NCI-H510A (cell line): ENCODE data around the gene AP4B1.

Experiments used
- DNase-seq: peaks from one replicate; lab custom pipeline; 2025; lab: John Stamatoyannopoulos, UW

Gene AP4B1

GRCh38 chr1:113895098-113895497, 9.5 kb downstream of the AP4B1 start:
- DNase-seq, result no peak

DNA sequence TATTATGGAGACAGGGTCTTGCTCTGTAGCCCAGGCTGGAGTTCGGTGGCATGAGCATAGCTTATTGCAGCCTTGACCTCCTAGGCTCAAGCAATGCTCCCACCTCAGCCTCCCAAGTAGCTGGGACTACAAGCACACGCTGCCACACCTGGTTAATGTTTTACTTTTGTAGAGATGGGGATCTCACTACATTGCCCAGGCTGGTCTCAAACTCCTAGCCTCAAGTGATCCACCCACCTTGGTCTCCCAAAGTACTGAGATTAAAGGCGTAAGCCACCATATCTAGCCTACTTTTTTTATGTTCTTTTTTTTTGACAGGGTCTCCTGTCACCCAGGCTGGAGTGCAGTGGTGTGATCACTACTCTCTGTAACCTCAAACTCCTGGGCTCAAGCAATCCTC, 11.3 kb downstream of the AP4B1 start:
- no peak for DNase-seq

DNA sequence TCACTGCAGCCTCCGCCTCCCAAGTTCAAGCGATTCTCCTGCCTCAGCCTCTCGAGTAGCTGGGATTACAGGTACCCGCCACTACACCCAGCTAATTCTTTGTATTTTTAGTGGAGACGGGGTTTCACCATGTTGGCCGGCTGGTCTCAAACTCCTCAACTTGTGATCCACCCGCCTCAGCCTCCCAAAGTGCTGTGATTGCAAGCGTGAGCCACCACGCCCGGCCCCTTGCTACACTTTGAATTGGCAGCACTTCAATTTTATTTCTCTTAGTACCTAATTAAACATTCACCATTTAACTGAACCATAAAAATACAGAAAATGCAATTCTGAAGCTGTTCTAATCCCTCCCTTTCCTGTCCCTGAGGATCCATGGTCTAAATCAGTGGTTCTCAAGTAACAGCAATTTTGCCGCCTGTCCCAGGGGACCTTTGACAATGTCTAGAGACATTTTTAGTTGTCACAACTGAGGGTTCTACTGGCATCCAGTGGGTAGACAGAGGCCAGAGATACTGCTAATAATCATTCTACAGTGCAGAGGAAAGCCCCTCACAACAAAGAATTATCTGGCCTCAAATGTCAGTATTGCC, 12.9 kb downstream of the AP4B1 start:
- DNase-seq, result no peak

DNA sequence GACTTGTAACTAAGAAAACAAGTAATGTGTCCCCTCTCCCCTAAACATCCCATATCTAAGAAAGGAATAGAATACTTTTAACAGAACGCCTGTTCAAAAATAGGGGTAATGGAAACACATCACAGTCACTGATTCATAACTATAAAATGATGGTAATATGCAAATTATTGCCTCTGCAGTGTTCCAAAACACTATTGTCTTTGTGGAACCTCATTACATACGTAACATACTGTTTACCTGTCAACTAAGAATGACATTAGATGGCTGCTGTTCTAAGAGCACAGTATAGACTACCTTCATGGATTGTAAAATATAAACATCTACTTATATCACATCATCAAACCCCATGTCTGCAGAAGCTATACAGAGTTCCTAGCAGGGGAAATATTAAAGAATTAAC, 13.8 kb downstream of the AP4B1 start:
- no peak for DNase-seq

- no peak for DNase-seq
Measured at GRCh38 chr1:113887402-113888175, 17.0 kb downstream of the AP4B1 start, which contains the start of gene BCL2L15. TSS of gene BCL2L15 (minus strand) at chr1:113887581. CDS start at chr1:113887375, 206 bp downstream.

- no peak for DNase-seq
Measured at GRCh38 chr1:113886417-113887401, 17.9 kb downstream of the AP4B1 start.

GRCh38 chr1:113881661-113882060, 22.9 kb downstream of the AP4B1 start:
- no peak for DNase-seq

DNA sequence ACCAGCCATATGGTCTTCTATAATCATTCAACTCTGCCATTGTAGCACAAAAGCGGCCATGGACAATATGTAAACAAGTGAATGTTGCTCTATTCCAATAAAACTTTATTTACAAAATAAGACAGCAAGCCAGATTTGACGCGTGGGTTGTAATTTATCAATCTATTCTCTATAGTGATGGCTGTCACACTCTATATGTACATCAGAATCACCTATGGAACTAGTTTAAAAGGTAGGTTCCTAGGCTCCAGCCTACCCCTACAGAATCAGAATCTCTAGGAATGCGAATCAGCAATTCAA, 24.9 kb downstream of the AP4B1 start:
- no peak for DNase-seq

- no peak for DNase-seq
Measured at GRCh38 chr1:113876176-113876575, 28.4 kb downstream of the AP4B1 start.

DNA sequence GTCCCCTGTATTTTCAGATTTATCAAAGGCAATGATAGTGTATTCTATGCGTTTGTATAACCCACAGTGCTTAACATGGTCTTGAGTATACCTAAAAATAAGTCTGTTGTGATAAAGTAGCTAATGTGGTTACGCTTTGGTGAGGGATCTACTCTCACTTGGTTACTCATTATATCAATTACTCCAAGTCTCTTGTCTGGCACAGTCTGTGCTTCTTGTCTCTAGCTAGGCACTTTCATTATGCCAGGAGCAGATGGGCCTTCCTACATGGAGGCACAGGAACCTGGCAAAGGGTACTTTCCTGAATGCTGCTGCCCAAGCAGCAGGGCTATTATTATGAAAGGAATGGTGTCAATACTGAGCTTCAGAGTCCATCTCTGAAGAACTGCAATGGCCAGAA, 28.9 kb downstream of the AP4B1 start:
- DNase-seq, result no peak

GRCh38 chr1:113874012-113874879, 30.4 kb downstream of the AP4B1 start:
- DNase-seq, result no peak

GRCh38 chr1:113872219-113872935, 32.2 kb downstream of the AP4B1 start:
- no peak for DNase-seq

DNA sequence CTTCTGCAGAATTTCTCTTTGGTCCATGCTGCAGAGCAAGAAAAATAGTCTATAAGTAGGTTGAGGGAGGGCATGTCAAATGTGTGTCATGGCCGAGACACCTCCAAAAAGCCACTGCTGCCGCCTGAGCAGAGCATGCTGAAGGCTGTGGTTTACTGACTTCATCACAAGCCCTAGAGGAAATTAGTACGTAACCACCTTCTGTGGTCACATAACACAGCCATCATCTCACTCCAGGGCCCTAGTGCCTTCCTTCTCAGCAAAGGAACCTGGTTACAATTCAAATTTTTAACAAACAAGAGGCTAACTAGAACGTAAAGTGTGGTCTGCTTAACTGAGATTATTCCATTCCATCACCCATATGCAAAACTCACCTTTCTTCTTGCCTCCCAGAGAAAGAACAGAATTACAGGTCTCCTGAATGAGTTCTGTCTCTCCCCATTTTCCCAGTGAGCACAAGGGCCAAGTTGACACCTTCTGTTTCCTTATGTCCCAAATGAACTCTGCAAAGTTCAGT, 32.9 kb downstream of the AP4B1 start, which contains the start of gene PTPN22:
Gene PTPN22, minus strand, starts transcription at position 116 of the 517 bp plus-strand sequence.
- DNase-seq, result no peak

GRCh38 chr1:113870778-113871177, 33.8 kb downstream of the AP4B1 start:
- DNase-seq, result no peak

- DNase-seq, result no peak
Measured at GRCh38 chr1:113868387-113869083, 36.1 kb downstream of the AP4B1 start.

DNA sequence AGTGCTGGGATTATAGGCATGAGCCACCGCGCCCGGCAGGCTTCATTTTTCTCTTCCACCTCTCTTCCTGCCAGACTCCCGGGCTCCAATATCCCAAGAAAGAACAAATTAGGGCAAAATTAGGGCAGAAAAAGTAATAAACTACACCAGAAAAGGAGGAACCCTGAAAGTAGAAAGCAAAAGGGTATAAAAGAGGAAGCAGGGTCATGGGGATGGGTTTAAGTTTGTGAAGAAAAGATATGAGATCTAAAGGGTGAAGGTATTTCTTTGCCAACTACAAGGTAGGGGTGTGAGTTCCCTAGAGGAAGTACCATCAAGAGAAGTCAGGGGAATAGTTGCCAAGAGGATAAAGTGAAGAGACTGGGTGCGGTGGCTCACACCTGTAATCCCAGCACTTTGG, 43.0 kb downstream of the AP4B1 start:
- DNase-seq, result no peak

DNA sequence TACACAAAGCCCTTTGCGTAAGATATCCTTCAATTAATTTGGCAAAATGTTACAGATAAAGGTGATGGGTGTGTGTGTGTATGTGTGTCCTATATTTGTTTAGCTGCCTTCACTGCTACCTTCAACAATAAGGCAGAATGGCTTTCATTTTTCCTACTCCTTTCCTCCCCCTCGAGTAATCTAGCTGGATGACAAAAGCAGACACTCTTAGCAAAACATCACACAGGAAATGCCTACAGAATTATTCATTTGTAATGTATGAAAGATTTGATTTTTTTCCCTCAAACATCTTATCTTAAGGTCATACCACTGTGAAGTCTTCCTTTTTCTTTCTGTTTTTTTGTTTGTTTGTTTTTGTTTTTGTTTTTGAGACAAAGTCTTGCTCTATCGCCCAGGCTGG, 43.7 kb downstream of the AP4B1 start:
- no peak for DNase-seq

GRCh38 chr1:113859478-113860175, 45.0 kb downstream of the AP4B1 start:
- no peak for DNase-seq

GRCh38 chr1:113858982-113859381, 45.6 kb downstream of the AP4B1 start:
- no peak for DNase-seq
